Measurements from ENCODE around the gene PDGFD.

Gene PDGFD

DNA sequence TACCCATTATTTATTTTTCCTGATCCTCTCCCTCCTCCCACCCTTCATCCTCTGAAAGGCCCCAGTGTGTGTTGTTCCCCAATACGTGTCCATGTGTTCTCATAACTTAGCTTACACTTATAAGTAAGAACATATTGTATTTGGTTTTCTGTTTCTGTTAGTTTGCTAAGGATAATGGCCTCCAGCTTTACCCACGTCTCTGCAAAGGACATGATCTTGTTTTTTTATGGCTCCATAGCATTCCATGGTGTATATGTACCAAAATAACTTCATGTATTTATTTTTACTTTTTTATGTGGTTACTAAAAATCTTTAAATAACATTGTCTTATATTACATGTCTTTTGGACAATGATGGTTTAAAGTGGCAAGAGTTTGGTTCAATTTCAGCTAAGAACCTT lies 15.2 kb downstream of the PDGFD start:
- TF ChIP-seq, protein P1, sequence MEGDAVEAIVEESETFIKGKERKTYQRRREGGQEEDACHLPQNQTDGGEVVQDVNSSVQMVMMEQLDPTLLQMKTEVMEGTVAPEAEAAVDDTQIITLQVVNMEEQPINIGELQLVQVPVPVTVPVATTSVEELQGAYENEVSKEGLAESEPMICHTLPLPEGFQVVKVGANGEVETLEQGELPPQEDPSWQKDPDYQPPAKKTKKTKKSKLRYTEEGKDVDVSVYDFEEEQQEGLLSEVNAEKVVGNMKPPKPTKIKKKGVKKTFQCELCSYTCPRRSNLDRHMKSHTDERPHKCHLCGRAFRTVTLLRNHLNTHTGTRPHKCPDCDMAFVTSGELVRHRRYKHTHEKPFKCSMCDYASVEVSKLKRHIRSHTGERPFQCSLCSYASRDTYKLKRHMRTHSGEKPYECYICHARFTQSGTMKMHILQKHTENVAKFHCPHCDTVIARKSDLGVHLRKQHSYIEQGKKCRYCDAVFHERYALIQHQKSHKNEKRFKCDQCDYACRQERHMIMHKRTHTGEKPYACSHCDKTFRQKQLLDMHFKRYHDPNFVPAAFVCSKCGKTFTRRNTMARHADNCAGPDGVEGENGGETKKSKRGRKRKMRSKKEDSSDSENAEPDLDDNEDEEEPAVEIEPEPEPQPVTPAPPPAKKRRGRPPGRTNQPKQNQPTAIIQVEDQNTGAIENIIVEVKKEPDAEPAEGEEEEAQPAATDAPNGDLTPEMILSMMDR (IDR thresholded peaks at IDR 0.05; ENCODE audit: control insufficient read depth, insufficient read depth, low read depth, low read length, missing control alignments): no peak
- DNase-seq (ENCODE audit: low read depth): no peak
- H3K4me3 ChIP-seq (ENCODE audit: control insufficient read depth, low read depth, low read length): no peak overlapping the region

DNA sequence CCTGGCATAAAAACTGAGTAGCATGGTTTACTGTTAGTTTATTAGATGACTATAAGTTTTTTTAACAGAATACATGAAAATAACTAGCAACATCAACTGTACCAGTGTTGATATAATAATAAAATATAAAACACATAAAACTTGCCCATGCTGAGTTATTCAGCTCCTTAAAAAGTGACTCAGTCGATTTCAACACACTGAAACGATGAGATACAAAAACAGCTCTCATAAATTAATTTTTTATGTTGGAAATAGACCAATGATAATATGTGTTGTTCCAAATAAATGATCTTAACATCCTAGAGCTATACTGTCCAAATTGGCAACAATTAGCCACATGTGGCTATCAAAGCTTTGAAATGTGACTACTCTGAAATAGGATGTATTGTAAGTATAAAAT lies 15.9 kb downstream of the PDGFD start:
- no peak overlapping the region for H3K4me3 ChIP-seq (ENCODE audit: control insufficient read depth, low read depth, low read length)
- TF ChIP-seq, protein P1 (IDR thresholded peaks at IDR 0.05; ENCODE audit: control insufficient read depth, insufficient read depth, low read depth, low read length, missing control alignments): no peak
- DNase-seq (ENCODE audit: low read depth): peak; percentile 42

DNA sequence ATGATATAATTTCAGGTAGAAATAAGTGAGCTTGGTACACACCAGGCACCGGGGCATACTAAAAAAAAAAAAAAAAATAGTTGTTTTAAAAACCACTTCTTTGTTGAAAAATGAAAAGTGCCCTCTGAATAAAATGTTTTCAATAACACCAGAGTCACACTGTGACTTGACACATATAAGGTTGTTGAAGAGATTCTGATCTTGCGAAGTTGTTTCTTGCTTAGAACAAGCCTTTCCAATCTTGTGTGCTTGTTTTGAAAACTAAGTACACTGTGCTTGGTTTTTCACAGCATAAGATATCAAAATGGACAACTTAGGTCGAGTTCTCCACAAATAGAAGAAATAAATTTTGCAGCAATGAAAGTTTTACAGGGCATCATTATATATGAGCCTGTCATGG lies 17.0 kb downstream of the PDGFD start:
- no peak for DNase-seq (ENCODE audit: low read depth)
- H3K4me3 ChIP-seq (ENCODE audit: control insufficient read depth, low read depth, low read length): no peak overlapping the region
- TF ChIP-seq, protein P1 (IDR thresholded peaks at IDR 0.05; ENCODE audit: control insufficient read depth, insufficient read depth, low read depth, low read length, missing control alignments): no peak

DNA sequence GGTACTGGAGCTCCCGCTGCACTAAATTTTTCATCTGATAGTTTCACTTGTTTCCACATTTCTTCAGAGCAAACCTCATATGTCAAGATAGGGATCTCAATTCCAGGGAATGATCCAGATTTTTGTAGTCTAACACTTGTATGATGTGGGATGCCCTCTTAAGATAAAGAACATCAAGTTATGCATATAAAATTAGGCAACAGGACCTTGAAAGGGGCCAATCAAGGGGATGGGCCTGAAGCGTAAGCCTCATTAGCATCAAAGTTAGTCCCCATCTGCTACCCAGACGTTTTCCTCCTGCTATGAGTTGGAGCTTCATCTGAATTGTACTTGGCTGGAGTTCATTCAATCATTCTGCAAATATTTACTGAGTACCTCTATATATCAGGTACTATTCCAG lies 17.5 kb downstream of the PDGFD start:
- peak; percentile 43 for DNase-seq (ENCODE audit: low read depth)
- no peak overlapping the region for H3K4me3 ChIP-seq (ENCODE audit: control insufficient read depth, low read depth, low read length)
- TF ChIP-seq, protein P1 (IDR thresholded peaks at IDR 0.05; ENCODE audit: control insufficient read depth, insufficient read depth, low read depth, low read length, missing control alignments): no peak

DNA sequence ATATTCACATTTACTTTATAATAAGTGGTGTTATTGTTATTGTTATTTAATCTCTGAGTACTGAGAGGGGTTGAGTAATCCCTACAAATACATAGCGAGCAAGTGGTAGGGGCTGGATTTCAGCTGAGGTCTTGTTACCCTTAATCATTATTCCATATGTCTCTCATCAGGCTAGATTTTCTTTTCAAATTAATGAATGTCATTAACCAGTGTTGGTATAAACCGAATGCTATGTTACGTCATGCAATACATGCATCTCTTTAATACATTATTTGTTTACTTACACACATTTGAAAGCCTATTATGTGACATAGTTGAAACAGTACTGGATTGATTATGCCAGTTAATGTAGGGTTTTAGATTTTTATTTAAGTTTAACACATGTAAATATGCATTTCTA lies 18.9 kb downstream of the PDGFD start:
- TF ChIP-seq, protein P1 (IDR thresholded peaks at IDR 0.05; ENCODE audit: control insufficient read depth, insufficient read depth, low read depth, low read length, missing control alignments): no peak
- no peak overlapping the region for H3K4me3 ChIP-seq (ENCODE audit: control insufficient read depth, low read depth, low read length)
- no peak for DNase-seq (ENCODE audit: low read depth)

DNA sequence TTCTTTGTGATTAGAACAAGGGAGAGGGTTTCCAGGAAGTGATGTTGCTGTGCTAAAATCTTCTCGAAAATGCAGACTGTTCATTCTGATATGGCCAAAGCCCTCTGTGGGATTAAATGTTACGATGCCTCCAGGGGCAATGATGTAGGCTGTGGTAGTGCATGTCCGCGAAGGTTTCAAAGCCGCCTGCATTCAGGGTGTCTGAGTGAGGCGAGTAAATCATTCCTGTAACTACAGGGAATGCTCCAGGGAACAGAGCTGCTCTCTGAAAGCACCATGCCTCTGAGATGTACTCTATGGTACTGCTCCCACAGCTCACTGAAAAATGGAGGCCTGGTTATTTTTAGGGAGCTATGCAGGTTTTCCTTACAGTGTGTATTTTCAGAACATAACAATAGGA lies 21.2 kb downstream of the PDGFD start:
- no peak for DNase-seq (ENCODE audit: low read depth)
- TF ChIP-seq, protein P1 (IDR thresholded peaks at IDR 0.05; ENCODE audit: control insufficient read depth, insufficient read depth, low read depth, low read length, missing control alignments): no peak
- H3K4me3 ChIP-seq (ENCODE audit: control insufficient read depth, low read depth, low read length): no peak overlapping the region

DNA sequence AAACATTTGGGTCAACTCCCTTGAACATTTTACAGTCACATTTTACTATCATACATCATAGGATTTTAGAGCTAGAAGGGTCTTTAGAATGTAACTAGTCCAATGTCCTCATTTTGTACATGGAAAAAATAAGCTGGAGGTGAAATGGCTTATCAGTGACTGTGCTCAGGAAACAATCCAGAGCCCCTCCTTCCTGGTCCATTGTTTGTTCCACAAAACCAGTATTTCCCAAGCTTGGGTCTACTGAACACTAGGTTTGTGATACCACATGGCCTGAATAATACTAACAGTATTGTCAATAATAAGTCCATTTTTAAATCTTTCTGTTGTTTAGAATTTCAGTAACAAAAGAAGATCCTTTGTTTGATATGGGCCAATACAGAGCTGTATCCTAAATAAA lies 27.1 kb downstream of the PDGFD start:
- no peak overlapping the region for H3K4me3 ChIP-seq (ENCODE audit: control insufficient read depth, low read depth, low read length)
- DNase-seq (ENCODE audit: low read depth): no peak
- TF ChIP-seq, protein P1 (IDR thresholded peaks at IDR 0.05; ENCODE audit: control insufficient read depth, insufficient read depth, low read depth, low read length, missing control alignments): no peak
